IMR-90 (cell line): ENCODE results near the gene UMOD. TPM values are rescaled to one million over a fixed set of nuclear protein-coding genes. Genes with fewer than 3 reads are reported as not detected.

Experiments used
- ATAC-seq: fragments of 200-7000 bp; cut with Tn5 transposase; 2 replicates; pipeline ENCODE4 v1.9.1; 2020; ENCODE audit warnings: low read depth, mild to moderate bottlenecking, moderate library complexity
- BruUV-seq: library from RNA; stranded (reverse); fragments of 400-500 nt; replicated peaks from 2 replicates; lab custom pipeline; 2021; lab: Mats Ljungman, UMichigan
- CTCF ChIA-PET: fragments of 300-600 bp; formaldehyde crosslinking; extraction: SDS; loops from one replicate; lab custom pipeline; 2021; ENCODE audit warnings: antibody characterized with exemption; lab: Yijun Ruan, JAX
- POLR2A ChIA-PET: fragments of 300-600 bp; sonication (Branson Sonifier 250); formaldehyde crosslinking; loops from one replicate; lab custom pipeline; 2022; ENCODE audit warnings: antibody characterized with exemption; ENCODE audit not compliant: unreplicated experiment; lab: Charles Lee
- DNase-seq: peaks from one replicate; pipeline ENCODE4 v3.0.0; 2013
- H2AFZ ChIP-seq: replicated peaks from 2 replicates; pipeline ENCODE3; 2013; ENCODE audit warnings: low read length, mild to moderate bottlenecking; ENCODE audit not compliant: poor library complexity
- H2AK5ac ChIP-seq: 2 replicates; pipeline ENCODE4 v1.6.1; 2013; ENCODE audit warnings: low read depth, low read length, inconsistent platforms
- H2AK9ac ChIP-seq: replicated peaks from 2 replicates; pipeline ENCODE3; 2013; ENCODE audit warnings: mild to moderate bottlenecking, low read depth, low read length, moderate library complexity; ENCODE audit not compliant: poor library complexity
- H2BK120ac ChIP-seq: 2 replicates; pipeline ENCODE4 v1.6.1; 2013; ENCODE audit warnings: low read depth, low read length, inconsistent platforms
- H2BK15ac ChIP-seq: 3 replicates; pipeline ENCODE4 v1.6.1; 2013; ENCODE audit warnings: low read depth, low read length, inconsistent platforms
- H2BK20ac ChIP-seq: 2 replicates; pipeline ENCODE4 v1.6.1; 2013; ENCODE audit warnings: low read depth, mild to moderate bottlenecking, inconsistent platforms, low read length, moderate library complexity
- H2BK5ac ChIP-seq: 2 replicates; pipeline ENCODE4 v1.6.1; 2013; ENCODE audit warnings: mild to moderate bottlenecking, low read depth, low read length, inconsistent platforms; ENCODE audit not compliant: poor library complexity, severe bottlenecking
- H3K14ac ChIP-seq: replicated peaks from 2 replicates; pipeline ENCODE4 v1.6.1; 2013; ENCODE audit warnings: low read depth, low read length, inconsistent platforms
- H3K18ac ChIP-seq: 2 replicates; pipeline ENCODE4 v1.6.1; 2013; ENCODE audit warnings: low read depth, low read length, control low read depth
- H3K23ac ChIP-seq: 2 replicates; pipeline ENCODE4 v1.6.1; 2013; ENCODE audit warnings: low read depth, low read length, inconsistent platforms
- H3K27ac ChIP-seq: 2 replicates; pipeline ENCODE4 v1.5.1; 2013; ENCODE audit warnings: mild to moderate bottlenecking, control low read depth, low read length; ENCODE audit not compliant: insufficient read depth
- H3K27me3 ChIP-seq: 2 replicates; pipeline ENCODE4 v1.6.1; 2013; ENCODE audit warnings: low read length; ENCODE audit not compliant: control insufficient read depth, insufficient read depth
- H3K36me3 ChIP-seq: 2 replicates; pipeline ENCODE4 v1.6.1; 2013; ENCODE audit warnings: low read length, mixed read lengths; ENCODE audit not compliant: control insufficient read depth, insufficient read depth
- H3K4ac ChIP-seq: 2 replicates; pipeline ENCODE4 v1.6.1; 2013; ENCODE audit warnings: low read depth, low read length, inconsistent platforms
- H3K4me1 ChIP-seq: 2 replicates; pipeline ENCODE4 v1.6.1; 2013; ENCODE audit warnings: low read length, mixed read lengths; ENCODE audit not compliant: control insufficient read depth, insufficient read depth
- H3K4me2 ChIP-seq: 2 replicates; pipeline ENCODE4 v1.6.1; 2013; ENCODE audit warnings: low read depth, mild to moderate bottlenecking, control low read depth, low read length, moderate library complexity
- H3K4me3 ChIP-seq: 2 replicates; pipeline ENCODE4 v1.5.1; 2013; ENCODE audit warnings: low read depth, mild to moderate bottlenecking, control low read depth, low read length, moderate library complexity; ENCODE audit not compliant: insufficient read depth
- H3K56ac ChIP-seq: 2 replicates; pipeline ENCODE4 v1.6.1; 2013; ENCODE audit warnings: low read length, inconsistent platforms; ENCODE audit not compliant: insufficient read depth; ENCODE audit errors: extremely low read depth
- H3K79me1 ChIP-seq, 2 experiments: 2 replicates each; pipeline ENCODE4 v1.6.1; 2013; ENCODE audit warnings: low read length in 2 of 2, inconsistent platforms in 1 of 2, low read depth in 1 of 2
- H3K9ac ChIP-seq: 2 replicates; pipeline ENCODE4 v1.6.1; 2013; ENCODE audit warnings: low read depth, low read length, control low read depth
- H3K9me1 ChIP-seq: 2 replicates; pipeline ENCODE4 v1.6.1; 2013; ENCODE audit warnings: low read length, inconsistent platforms; ENCODE audit not compliant: insufficient read depth
- H3K9me3 ChIP-seq: 2 replicates; pipeline ENCODE4 v1.6.1; 2013; ENCODE audit warnings: low read length; ENCODE audit not compliant: control insufficient read depth, insufficient read depth
- H4K20me1 ChIP-seq: 2 replicates; pipeline ENCODE4 v1.6.1; 2013; ENCODE audit warnings: low read length, inconsistent platforms; ENCODE audit not compliant: insufficient read depth
- H4K5ac ChIP-seq: 2 replicates; pipeline ENCODE4 v1.6.1; 2013; ENCODE audit warnings: mild to moderate bottlenecking, low read depth, low read length, control low read depth
- H4K8ac ChIP-seq, 2 experiments: 2 replicates each; pipeline ENCODE4 v1.6.1; 2013; ENCODE audit warnings: low read depth in 2 of 2, low read length in 2 of 2, control low read depth in 1 of 2, inconsistent platforms in 1 of 2
- H4K91ac ChIP-seq: 2 replicates; pipeline ENCODE4 v1.6.1; 2013; ENCODE audit warnings: low read depth, low read length, inconsistent platforms; ENCODE audit not compliant: insufficient read depth
- BHLHE40 ChIP-seq: fragments of 150-350 bp; IDR thresholded peaks from 2 replicates; pipeline ENCODE4 v1.6.1; 2016; ENCODE audit warnings: mild to moderate bottlenecking, low read depth, low read length
- CEBPB ChIP-seq: IDR thresholded peaks from 2 replicates; pipeline ENCODE4 v1.6.1; 2012; ENCODE audit warnings: low read depth, low read length, improper control_type of control experiment
- CHD1 ChIP-seq: IDR thresholded peaks from 2 replicates; pipeline ENCODE4 v1.6.1; 2012; ENCODE audit warnings: low read depth, low read length, improper control_type of control experiment
- CTCF ChIP-seq: conservative IDR thresholded peaks from 2 replicates; pipeline ENCODE4 v1.5.1; 2012; ENCODE audit warnings: mild to moderate bottlenecking, low read depth, low read length, improper control_type of control experiment
- ELK1 ChIP-seq: fragments of 150-350 bp; IDR thresholded peaks from 2 replicates; pipeline ENCODE4 v1.6.1; 2016; ENCODE audit warnings: low read depth, mild to moderate bottlenecking, low read length, moderate library complexity, borderline replicate concordance
- FOS ChIP-seq: fragments of 150-350 bp; IDR thresholded peaks from 2 replicates; pipeline ENCODE4 v1.6.1; 2016; ENCODE audit warnings: low read depth, low read length
- MAFK ChIP-seq: IDR thresholded peaks from 2 replicates; pipeline ENCODE4 v1.6.1; 2012; ENCODE audit warnings: low read depth, low read length, improper control_type of control experiment
- MAZ ChIP-seq: IDR thresholded peaks from 2 replicates; pipeline ENCODE4 v1.6.1; 2012; ENCODE audit warnings: low read depth, mild to moderate bottlenecking, low read length, improper control_type of control experiment, moderate library complexity, borderline replicate concordance
- MXI1 ChIP-seq: IDR thresholded peaks from 2 replicates; pipeline ENCODE4 v1.6.1; 2012; ENCODE audit warnings: low read depth, mild to moderate bottlenecking, low read length, moderate library complexity, borderline replicate concordance
- NFE2L2 ChIP-seq: fragments of 150-350 bp; IDR thresholded peaks from 2 replicates; pipeline ENCODE4 v1.6.1; 2016; ENCODE audit warnings: low read depth, mild to moderate bottlenecking, low read length
- POLR2A ChIP-seq: IDR thresholded peaks from 2 replicates; pipeline ENCODE4 v1.6.1; 2012; ENCODE audit warnings: mild to moderate bottlenecking, low read depth, low read length
- RAD21 ChIP-seq: IDR thresholded peaks from 2 replicates; pipeline ENCODE4 v1.6.1; 2012; ENCODE audit warnings: low read length, improper control_type of control experiment
- RCOR1 ChIP-seq: IDR thresholded peaks from 2 replicates; pipeline ENCODE4 v1.6.1; 2012; ENCODE audit warnings: mild to moderate bottlenecking, low read length, improper control_type of control experiment; ENCODE audit not compliant: insufficient replicate concordance
- RFX5 ChIP-seq: IDR thresholded peaks from 2 replicates; pipeline ENCODE4 v1.8.0; 2012; ENCODE audit warnings: low read depth, mild to moderate bottlenecking, low read length, moderate library complexity
- SMC3 ChIP-seq: fragments of 150-350 bp; IDR thresholded peaks from 2 replicates; pipeline ENCODE4 v1.6.1; 2016; ENCODE audit warnings: low read depth, mild to moderate bottlenecking, antibody characterized with exemption, low read length, moderate library complexity
- USF2 ChIP-seq: fragments of 150-350 bp; IDR thresholded peaks from 2 replicates; pipeline ENCODE4 v1.6.1; 2017; ENCODE audit warnings: mild to moderate bottlenecking, antibody characterized with exemption, low read length, low read depth
- WGBS, 2 experiments: methylation state at CpG; one replicate each; pipeline versions ENCODE4 v1.1.5 to v1.1.7; 2013; ENCODE audit warnings: missing lambda C conversion rate in 2 of 2; ENCODE audit not compliant: insufficient read length in 1 of 2; ENCODE audit errors: extremely low coverage in 2 of 2; 5-methylcytosine and 5-hydroxymethylcytosine counted together
- dilution Hi-C: fragments of 300-500 bp; cut with HindIII; formaldehyde crosslinking; loops from one replicate; pipeline ENCODE4 v1.14.3; 2018; ENCODE audit warnings: low sequenced_read_pairs; ENCODE audit not compliant: unreplicated experiment
- in situ Hi-C: fragments of 300-500 bp; cut with MboI; formaldehyde crosslinking; loops from 3 replicates; pipeline ENCODE4 v1.14.3; 2019; ENCODE audit warnings: low sequenced_read_pairs, inconsistent platforms, mixed read lengths
- intact Hi-C: fragments of 100-400 bp; cut with micrococcal nuclease; formaldehyde crosslinking; loops from 2 replicates; pipeline ENCODE4 v1.10.0; 2022
- polyA plus RNA-seq, 3 experiments: library from polyadenylated mRNA; depleted of rRNA; stranded (reverse); fragments of >200 nt; gene quantifications; 2 replicates each; pipeline ENCODE4 v1.2.3, GENCODE V29; 2012; ENCODE audit warnings: low replicate concordance in 1 of 3
- total RNA-seq: library from RNA; depleted of rRNA; stranded (reverse); fragments of >200 nt; gene quantifications from 2 replicates; pipeline ENCODE4 v1.2.3, GENCODE V29; 2012

The UMOD gene
- total and polyA plus RNA-seq, 2 of the 4 experiments (the other 2 are of a cell fraction): not detected

GRCh38 chr16:20318437-20318836 lies 34.1 kb downstream of the UMOD start:
- ChIA-PET CTCF (no interaction called here), POLR2A (no interaction called here)
- no peak overlapping the region for H2BK20ac ChIP-seq
- in situ Hi-C loops: no loop called here
- H4K5ac ChIP-seq: no peak overlapping the region
- TF ChIP-seq CHD1: no peak
- no peak for TF ChIP-seq CTCF
- TF ChIP-seq RAD21: no peak
- no peak for TF ChIP-seq FOS
- no peak for TF ChIP-seq BHLHE40
- TF ChIP-seq NFE2L2: no peak
- TF ChIP-seq MAFK: no peak
- no peak for TF ChIP-seq POLR2A
- TF ChIP-seq CEBPB: no peak
- no peak for TF ChIP-seq SMC3
- no peak for TF ChIP-seq USF2
- TF ChIP-seq MXI1: no peak
- TF ChIP-seq RCOR1: no peak
- TF ChIP-seq ELK1: no peak
- TF ChIP-seq RFX5: no peak
- TF ChIP-seq MAZ: no peak
- intact Hi-C loops: no loop called here
- H4K91ac ChIP-seq: no peak overlapping the region
- ATAC-seq (no peak), DNase-seq (no peak)
- no peak overlapping the region for H2BK120ac ChIP-seq
- no peak overlapping the region for H3K4me3 ChIP-seq
- H3K4me2 ChIP-seq: no peak overlapping the region
- no peak overlapping the region for H4K8ac ChIP-seq
- no peaks in the 10 kb centered on the region for H3K27me3 ChIP-seq
- no TSS peak for BruUV-seq
- WGBS, 2 experiments: 50% methylated on average over 2 of the region's 3 CpGs; no CpG with 5 or more reads in 1 of the 2 experiments
- dilution Hi-C loops: no loop called here
- H3K14ac ChIP-seq: no peak overlapping the region
- H3K23ac ChIP-seq: no peak overlapping the region
- H3K18ac ChIP-seq: no peak overlapping the region
- no peak overlapping the region for H3K27ac ChIP-seq
- no peaks in the 10 kb centered on the region for H4K20me1 ChIP-seq
- H3K4me1 ChIP-seq: no peaks in the 10 kb centered on the region
- no peak overlapping the region for H2AK5ac ChIP-seq
- H3K79me1 ChIP-seq: no peaks in the 10 kb centered on the region
- no peaks in the 10 kb centered on the region for H3K36me3 ChIP-seq
- H2BK15ac ChIP-seq: no peak overlapping the region
- H2AFZ ChIP-seq: no peak overlapping the region
- H3K56ac ChIP-seq: no peak overlapping the region
- no peak overlapping the region for H2AK9ac ChIP-seq
- no peak overlapping the region for H3K4ac ChIP-seq
- no peak overlapping the region for H3K9ac ChIP-seq
- H3K9me3 ChIP-seq: peaks cover 19% of the 10 kb centered on the region; the same call in 1 of the 2 replicates
- no peak overlapping the region for H2BK5ac ChIP-seq
- no peaks in the 10 kb centered on the region for H3K9me1 ChIP-seq
